Activated B cell treated with CpG ODN at 0.5 μM for 24 hours (primary cell): ENCODE data around the gene C16orf82. TPM values are rescaled to one million over a fixed set of nuclear protein-coding genes. Genes with fewer than 3 reads are reported as not detected.
"Not testable (repeated sequence)": the region's sequence is repeated elsewhere in the genome, so short reads cannot be mapped to it uniquely, and the experiment has no call there.

Experiments
- ATAC-seq: fragments of 200-7000 bp; cut with Tn5 transposase; one replicate; pipeline ENCODE4 v1.10.0; 2021; ENCODE audit warnings: low read depth, mild to moderate bottlenecking, moderate library complexity
- CTCF ChIA-PET: fragments of 350-600 bp; sonication (Branson Sonifier 250); formaldehyde crosslinking; loops from one replicate; lab custom pipeline; 2021; ENCODE audit warnings: antibody characterized with exemption; lab: Charles Lee
- POLR2A ChIA-PET: fragments of 350-600 bp; sonication (Branson Sonifier 250); formaldehyde crosslinking; loops from one replicate; lab custom pipeline; 2021; ENCODE audit warnings: antibody characterized with exemption; lab: Charles Lee
- DNase-seq: peaks from one replicate; pipeline ENCODE4 v3.0.0; 2022
- H3K27ac Mint-ChIP-seq: one replicate; pipeline ENCODE4 v1.8.0; 2020; ENCODE audit warnings: mixed read lengths
- H3K27me3 Mint-ChIP-seq: one replicate; pipeline ENCODE4 v1.8.0; 2021; ENCODE audit warnings: mixed read lengths
- H3K36me3 Mint-ChIP-seq: one replicate; pipeline ENCODE4 v1.8.0; 2021; ENCODE audit warnings: low read depth, mixed read lengths
- H3K4me1 Mint-ChIP-seq: one replicate; pipeline ENCODE4 v1.8.0; 2021; ENCODE audit warnings: mixed read lengths
- H3K4me3 Mint-ChIP-seq: one replicate; pipeline ENCODE4 v1.8.0; 2020; ENCODE audit warnings: mild to moderate bottlenecking, mixed read lengths
- H3K9me3 Mint-ChIP-seq: one replicate; pipeline ENCODE4 v1.8.0; 2020; ENCODE audit warnings: mixed read lengths
- CTCF ChIP-seq: fragments of 200-600 bp; IDR thresholded peaks from one replicate; pipeline ENCODE4 v1.8.0; 2022; ENCODE audit warnings: antibody characterized with exemption, mild to moderate bottlenecking
- intact Hi-C: fragments of 100-400 bp; cut with micrococcal nuclease; formaldehyde crosslinking; loops from one replicate; pipeline ENCODE4 v1.15.1; 2024
- total RNA-seq: library from RNA; stranded (reverse); gene quantifications from 2 replicates; pipeline ENCODE4 v1.2.3, GENCODE V29; 2022

The C16orf82 gene
- total RNA-seq, 1 donor from 2014 or later, result not detected

DNA sequence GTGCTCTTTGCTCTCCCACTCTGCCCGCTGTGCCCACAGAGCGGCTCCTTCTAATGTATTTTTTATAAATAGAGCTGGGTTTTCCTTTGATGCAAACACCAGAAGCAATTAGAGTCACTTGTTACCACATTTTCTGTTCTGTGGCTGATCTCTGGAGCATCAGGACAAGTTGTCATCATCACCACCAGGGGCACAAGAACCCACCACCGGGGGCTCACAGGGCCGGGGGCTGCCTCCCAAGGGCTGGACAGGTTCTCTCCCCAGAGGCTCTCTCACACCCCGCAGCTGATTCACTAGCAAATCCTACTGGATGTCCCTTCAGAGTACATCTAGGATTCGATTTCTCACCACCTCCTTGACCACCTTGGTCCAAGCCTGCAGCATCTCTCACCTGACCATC is 18.5 kb downstream of the C16orf82 start:
- Mint-ChIP-seq H3K9me3 (no peaks in the 10 kb centered on the region), H3K27ac (no peak overlapping the region), H3K27me3 (peaks cover 32% of the 10 kb centered on the region), H3K4me3 (no peak overlapping the region), H3K36me3 (no peaks in the 10 kb centered on the region), H3K4me1 (no peaks in the 10 kb centered on the region)
- ChIA-PET POLR2A (no interaction called here), CTCF (no interaction called here)
- ATAC-seq (no peak), DNase-seq (no peak)
- no peak for TF ChIP-seq CTCF
- intact Hi-C loops, result no loop called here

GRCh38 chr16:27086031-27086430 is 19.3 kb downstream of the C16orf82 start:
- peaks cover 30% of the 10 kb centered on the region for H3K27me3 Mint-ChIP-seq
- H3K27ac Mint-ChIP-seq, H3K9me3 Mint-ChIP-seq, DNase-seq, H3K36me3 Mint-ChIP-seq, CTCF ChIA-PET, H3K4me3 Mint-ChIP-seq, intact Hi-C loops, POLR2A ChIA-PET, H3K4me1 Mint-ChIP-seq, ATAC-seq: not testable (repeated sequence)

DNA sequence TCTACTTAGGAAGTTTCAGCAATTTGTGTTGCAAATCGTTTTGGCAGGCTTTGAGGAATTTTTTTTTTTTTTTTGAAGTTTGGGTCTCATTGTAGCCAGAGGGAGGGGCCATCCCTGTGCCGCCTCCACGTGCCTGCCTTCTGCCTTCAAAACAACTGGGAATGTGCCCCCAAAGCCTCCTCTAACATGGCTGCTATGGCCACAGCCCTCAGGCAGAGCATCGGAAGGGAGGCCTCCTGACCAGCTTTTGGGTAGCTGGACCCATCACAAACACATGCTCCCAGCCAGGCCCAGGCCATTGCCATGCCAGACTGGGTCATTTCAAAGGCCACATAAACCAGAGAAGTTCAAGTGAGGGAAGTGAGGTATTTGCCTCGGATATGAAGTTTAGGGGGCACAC is 21.5 kb downstream of the C16orf82 start:
- ATAC-seq, result no peak
- Mint-ChIP-seq H3K27ac (no peak overlapping the region), H3K4me1 (no peaks in the 10 kb centered on the region), H3K27me3 (peaks cover 28% of the 10 kb centered on the region), H3K36me3 (no peaks in the 10 kb centered on the region), H3K4me3 (no peak overlapping the region), H3K9me3 (no peaks in the 10 kb centered on the region)
- POLR2A ChIA-PET, result no interaction called here
- CTCF ChIA-PET, result no interaction called here
- intact Hi-C loops, result no loop called here
- no peak for DNase-seq
- no peak for TF ChIP-seq CTCF

GRCh38 chr16:27096375-27096774 is 29.6 kb downstream of the C16orf82 start:
- no peak for DNase-seq
- Mint-ChIP-seq H3K27ac (no peak overlapping the region), H3K36me3 (no peaks in the 10 kb centered on the region), H3K4me3 (no peak overlapping the region), H3K4me1 (no peaks in the 10 kb centered on the region), H3K9me3 (peaks cover 7% of the 10 kb centered on the region), H3K27me3 (peaks cover 30% of the 10 kb centered on the region)
- no peak for TF ChIP-seq CTCF
- intact Hi-C loops, result no loop called here
- no peak for ATAC-seq
- ChIA-PET POLR2A (no interaction called here), CTCF (no interaction called here)

DNA sequence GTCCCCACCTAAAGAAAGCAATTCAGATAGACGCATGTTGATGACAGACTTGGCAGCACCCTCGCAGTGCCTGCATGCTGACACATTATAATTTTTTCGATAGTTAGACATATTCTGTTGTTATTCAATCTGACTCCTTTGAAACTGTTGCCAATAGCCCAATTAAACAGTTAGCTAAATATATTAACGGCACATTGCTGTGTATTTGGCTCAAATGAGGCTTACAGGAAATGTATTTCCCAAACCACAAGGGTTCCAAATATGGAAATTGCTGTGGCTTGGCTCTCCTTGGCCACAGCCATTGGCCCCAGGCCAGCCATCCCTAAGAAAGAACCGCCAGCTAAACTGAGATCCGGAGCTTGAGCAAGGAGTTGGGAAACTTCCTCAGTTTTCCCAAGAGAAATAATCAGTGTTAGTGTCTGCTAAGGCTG is 31.1 kb downstream of the C16orf82 start:
- Mint-ChIP-seq H3K4me1 (no peaks in the 10 kb centered on the region), H3K27ac (no peak overlapping the region), H3K4me3 (no peak overlapping the region), H3K27me3 (peaks cover 27% of the 10 kb centered on the region), H3K36me3 (no peaks in the 10 kb centered on the region), H3K9me3 (peaks cover 7% of the 10 kb centered on the region)
- CTCF ChIA-PET, result no interaction called here
- TF ChIP-seq CTCF, result no peak
- ATAC-seq (no peak), DNase-seq (no peak)
- intact Hi-C loops, result no loop called here
- POLR2A ChIA-PET, result no interaction called here

- peaks cover 7% of the 10 kb centered on the region for H3K9me3 Mint-ChIP-seq
- ATAC-seq (no peak), DNase-seq (no peak)
- H3K4me1 Mint-ChIP-seq, result no peaks in the 10 kb centered on the region
- no peaks in the 10 kb centered on the region for H3K36me3 Mint-ChIP-seq
- intact Hi-C loops, result no loop called here
- POLR2A ChIA-PET, result no interaction called here
- TF ChIP-seq CTCF, result no peak
- peaks cover 27% of the 10 kb centered on the region for H3K27me3 Mint-ChIP-seq
- no peak overlapping the region for H3K27ac Mint-ChIP-seq
- no peak overlapping the region for H3K4me3 Mint-ChIP-seq
- CTCF ChIA-PET, result no interaction called here
These were observed 31.8 kb downstream of the C16orf82 start for GRCh38 chr16:27098366-27099049.
